ENCODE results near the gene MED12L.

Gene MED12L

GRCh38 chr3:151267066-151267465, 181.6 kb downstream of the MED12L start:
- Histone ChIP-seq H3K9me2 (replicated peaks; ENCODE audit: low read depth, low read length) (no peaks in the 10 kb centered on the region), H3K79me2 (ENCODE audit: insufficient read depth, low read length) (no peaks in the 10 kb centered on the region), H3K36me3 (ENCODE audit: insufficient read depth, low read length) (peaks cover 12% of the 10 kb centered on the region; the same call in 1 of the 2 replicates), H3K4me3 (ENCODE audit: low read length, poor library complexity, severe bottlenecking) (no peak overlapping the region), H3F3A (ENCODE audit: low read depth) (no peaks in the 10 kb centered on the region), H3K9ac (ENCODE audit: low read depth, low read length, poor library complexity, severe bottlenecking) (no peak overlapping the region), H3K9me3 (ENCODE audit: insufficient read depth, low read depth, low read length) (no peaks in the 10 kb centered on the region), H3K27me3 (ENCODE audit: insufficient read depth, low read length, poor library complexity, severe bottlenecking) (no peaks in the 10 kb centered on the region), H3K4me2 (ENCODE audit: low read depth, low read length, poor library complexity, severe bottlenecking) (no peak overlapping the region), H3K4me1 (ENCODE audit: insufficient read depth, low read length, poor library complexity, severe bottlenecking) (peaks cover 17% of the 10 kb centered on the region), H4K20me1 (ENCODE audit: insufficient read depth, low read length, poor library complexity, severe bottlenecking) (no peaks in the 10 kb centered on the region), H2AFZ (ENCODE audit: low read length) (no peak overlapping the region)
- TF ChIP-seq, protein P1, sequence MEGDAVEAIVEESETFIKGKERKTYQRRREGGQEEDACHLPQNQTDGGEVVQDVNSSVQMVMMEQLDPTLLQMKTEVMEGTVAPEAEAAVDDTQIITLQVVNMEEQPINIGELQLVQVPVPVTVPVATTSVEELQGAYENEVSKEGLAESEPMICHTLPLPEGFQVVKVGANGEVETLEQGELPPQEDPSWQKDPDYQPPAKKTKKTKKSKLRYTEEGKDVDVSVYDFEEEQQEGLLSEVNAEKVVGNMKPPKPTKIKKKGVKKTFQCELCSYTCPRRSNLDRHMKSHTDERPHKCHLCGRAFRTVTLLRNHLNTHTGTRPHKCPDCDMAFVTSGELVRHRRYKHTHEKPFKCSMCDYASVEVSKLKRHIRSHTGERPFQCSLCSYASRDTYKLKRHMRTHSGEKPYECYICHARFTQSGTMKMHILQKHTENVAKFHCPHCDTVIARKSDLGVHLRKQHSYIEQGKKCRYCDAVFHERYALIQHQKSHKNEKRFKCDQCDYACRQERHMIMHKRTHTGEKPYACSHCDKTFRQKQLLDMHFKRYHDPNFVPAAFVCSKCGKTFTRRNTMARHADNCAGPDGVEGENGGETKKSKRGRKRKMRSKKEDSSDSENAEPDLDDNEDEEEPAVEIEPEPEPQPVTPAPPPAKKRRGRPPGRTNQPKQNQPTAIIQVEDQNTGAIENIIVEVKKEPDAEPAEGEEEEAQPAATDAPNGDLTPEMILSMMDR (conservative IDR thresholded peaks at IDR 0.05; ENCODE audit: low read length): no peak

- Histone ChIP-seq H3K27me3 (ENCODE audit: insufficient read depth, low read length, poor library complexity, severe bottlenecking) (no peaks in the 10 kb centered on the region), H2AFZ (ENCODE audit: low read length) (no peak overlapping the region), H4K20me1 (ENCODE audit: insufficient read depth, low read length, poor library complexity, severe bottlenecking) (no peaks in the 10 kb centered on the region), H3K9me3 (ENCODE audit: insufficient read depth, low read depth, low read length) (no peaks in the 10 kb centered on the region), H3K36me3 (ENCODE audit: insufficient read depth, low read length) (peaks cover 4% of the 10 kb centered on the region; the same call in 1 of the 2 replicates), H3K9ac (ENCODE audit: low read depth, low read length, poor library complexity, severe bottlenecking) (peak overlapping the region; percentile 14), H3F3A (ENCODE audit: low read depth) (no peaks in the 10 kb centered on the region), H3K9me2 (replicated peaks; ENCODE audit: low read depth, low read length) (no peaks in the 10 kb centered on the region), H3K79me2 (ENCODE audit: insufficient read depth, low read length) (no peaks in the 10 kb centered on the region), H3K4me3 (ENCODE audit: low read length, poor library complexity, severe bottlenecking) (peak overlapping the region; percentile 10), H3K4me1 (ENCODE audit: insufficient read depth, low read length, poor library complexity, severe bottlenecking) (peaks cover 18% of the 10 kb centered on the region), H3K4me2 (ENCODE audit: low read depth, low read length, poor library complexity, severe bottlenecking) (peak overlapping the region; percentile 36)
- TF ChIP-seq, protein P1 (conservative IDR thresholded peaks at IDR 0.05; ENCODE audit: low read length): no peak
- no peak for TF ChIP-seq EZH2phosphoT487 (IDR thresholded peaks at IDR 0.05; ENCODE audit: borderline replicate concordance)
Measured at GRCh38 chr3:151268267-151269235, 183.1 kb downstream of the MED12L start.

GRCh38 chr3:151269631-151270030, 184.2 kb downstream of the MED12L start:
- Histone ChIP-seq H3K9me3 (ENCODE audit: insufficient read depth, low read depth, low read length) (no peaks in the 10 kb centered on the region), H4K20me1 (ENCODE audit: insufficient read depth, low read length, poor library complexity, severe bottlenecking) (no peaks in the 10 kb centered on the region), H3K9ac (ENCODE audit: low read depth, low read length, poor library complexity, severe bottlenecking) (no peak overlapping the region), H3F3A (ENCODE audit: low read depth) (no peaks in the 10 kb centered on the region), H3K9me2 (replicated peaks; ENCODE audit: low read depth, low read length) (no peaks in the 10 kb centered on the region), H3K36me3 (ENCODE audit: insufficient read depth, low read length) (peaks cover 4% of the 10 kb centered on the region; the same call in 1 of the 2 replicates), H3K4me2 (ENCODE audit: low read depth, low read length, poor library complexity, severe bottlenecking) (no peak overlapping the region), H3K4me1 (ENCODE audit: insufficient read depth, low read length, poor library complexity, severe bottlenecking) (peaks cover 22% of the 10 kb centered on the region), H3K27me3 (ENCODE audit: insufficient read depth, low read length, poor library complexity, severe bottlenecking) (no peaks in the 10 kb centered on the region), H3K79me2 (ENCODE audit: insufficient read depth, low read length) (no peaks in the 10 kb centered on the region), H2AFZ (ENCODE audit: low read length) (no peak overlapping the region), H3K4me3 (ENCODE audit: low read length, poor library complexity, severe bottlenecking) (no peak overlapping the region)
- no peak for TF ChIP-seq EZH2phosphoT487 (IDR thresholded peaks at IDR 0.05; ENCODE audit: borderline replicate concordance)
- TF ChIP-seq, protein P1 (conservative IDR thresholded peaks at IDR 0.05; ENCODE audit: low read length): no peak

All from Loucy (cell line).